RPMI7951 (cell line): ENCODE measurements around the gene ARHGEF6. TPM values are rescaled to one million over a fixed set of nuclear protein-coding genes. Genes with fewer than 3 reads are reported as not detected.

Source experiments
- total RNA-seq: library from RNA; depleted of rRNA; stranded (reverse); fragments of >200 nt; shearing (Covaris generic); gene quantifications from 2 replicates; pipeline ENCODE4 v1.2.3, GENCODE V29; 2014; rRNA removed

The ARHGEF6 gene
- total RNA-seq, 1 experiment from 2014 or later = 3.7 TPM

Other genes with a start within 250 kb of the ARHGEF6 start
- gene VGLL1, start 248.7 kb downstream of the ARHGEF6 start, total RNA-seq = not detected in 2 replicates
- gene CD40LG, start 132.8 kb downstream of the ARHGEF6 start, total RNA-seq = not detected in 2 replicates
- gene RBMX, start 99.8 kb upstream of the ARHGEF6 start, total RNA-seq = 273 and 308 TPM in 2 replicates